Measurements from ENCODE around the gene HDAC4. TPM values are rescaled to one million over a fixed set of nuclear protein-coding genes. Genes with fewer than 3 reads are reported as not detected.

The HDAC4 gene
- total RNA-seq, 1 donor from 2014 or later, result 76.6 TPM

GRCh38 chr2:239086325-239087020, 314.3 kb downstream of the HDAC4 start:
- H3K4me1 ChIP-seq, result no peaks in the 10 kb centered on the region
- intact Hi-C loops (cut with DNase I), result no loop called here
- DNase-seq (ENCODE audit: extremely low spot score in 2 of 2), result no peak
- no peak overlapping the region for H3K4me3 ChIP-seq
- no peak overlapping the region for H3K27ac ChIP-seq
- no peak for TF ChIP-seq POLR2AphosphoS5 (IDR thresholded peaks at IDR 0.05; ENCODE audit: insufficient read depth in 1 of 2, low read depth in 1 of 2)
- TF ChIP-seq, protein P1, sequence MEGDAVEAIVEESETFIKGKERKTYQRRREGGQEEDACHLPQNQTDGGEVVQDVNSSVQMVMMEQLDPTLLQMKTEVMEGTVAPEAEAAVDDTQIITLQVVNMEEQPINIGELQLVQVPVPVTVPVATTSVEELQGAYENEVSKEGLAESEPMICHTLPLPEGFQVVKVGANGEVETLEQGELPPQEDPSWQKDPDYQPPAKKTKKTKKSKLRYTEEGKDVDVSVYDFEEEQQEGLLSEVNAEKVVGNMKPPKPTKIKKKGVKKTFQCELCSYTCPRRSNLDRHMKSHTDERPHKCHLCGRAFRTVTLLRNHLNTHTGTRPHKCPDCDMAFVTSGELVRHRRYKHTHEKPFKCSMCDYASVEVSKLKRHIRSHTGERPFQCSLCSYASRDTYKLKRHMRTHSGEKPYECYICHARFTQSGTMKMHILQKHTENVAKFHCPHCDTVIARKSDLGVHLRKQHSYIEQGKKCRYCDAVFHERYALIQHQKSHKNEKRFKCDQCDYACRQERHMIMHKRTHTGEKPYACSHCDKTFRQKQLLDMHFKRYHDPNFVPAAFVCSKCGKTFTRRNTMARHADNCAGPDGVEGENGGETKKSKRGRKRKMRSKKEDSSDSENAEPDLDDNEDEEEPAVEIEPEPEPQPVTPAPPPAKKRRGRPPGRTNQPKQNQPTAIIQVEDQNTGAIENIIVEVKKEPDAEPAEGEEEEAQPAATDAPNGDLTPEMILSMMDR (IDR thresholded peaks at IDR 0.05), result no peak
- TF ChIP-seq POLR2A (IDR thresholded peaks at IDR 0.05), result no peak
- peaks cover 0 to 34% of the 10 kb centered on the region in 2 donors for H3K36me3 ChIP-seq
- no peaks in the 10 kb centered on the region for H3K27me3 ChIP-seq
- no peaks in the 10 kb centered on the region for H3K9me3 ChIP-seq

DNA sequence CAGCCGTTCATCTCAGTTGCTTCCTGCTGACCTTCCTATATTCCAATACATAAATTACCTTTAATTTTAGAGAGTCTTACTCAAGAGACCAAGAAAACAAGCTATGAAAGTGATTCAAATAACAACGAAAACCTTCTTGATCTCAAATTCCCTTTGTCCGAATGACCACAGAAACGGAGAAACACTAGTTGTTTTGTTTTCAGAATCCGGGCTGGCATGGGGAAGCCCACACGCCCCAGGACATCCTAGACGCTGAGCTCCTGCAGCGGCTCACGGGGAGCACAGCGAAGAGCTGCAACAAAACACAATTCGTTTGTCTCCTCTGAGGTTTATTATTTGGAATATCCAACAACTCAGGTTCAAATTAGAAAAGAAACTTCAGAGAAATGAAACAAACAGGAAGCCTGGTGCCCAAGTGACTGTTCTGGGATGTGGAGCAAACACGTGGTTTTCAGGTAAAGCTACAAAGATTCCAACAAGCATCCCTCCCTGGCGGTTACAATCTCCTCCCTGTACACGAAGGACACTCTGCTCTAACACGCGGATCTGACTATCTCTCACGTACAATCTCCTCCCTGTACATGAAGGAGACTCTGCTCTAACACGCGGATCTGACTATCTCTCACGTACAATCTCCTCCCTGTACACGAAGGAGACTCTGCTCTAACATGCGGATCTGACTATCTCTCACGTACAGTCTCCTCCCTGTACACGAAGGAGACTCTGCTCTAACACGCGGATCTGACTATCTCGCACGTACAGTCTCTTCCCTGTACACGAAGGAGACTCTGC, 315.4 kb downstream of the HDAC4 start:
- intact Hi-C loops (cut with DNase I), result no loop called here
- Histone ChIP-seq H3K4me1 (no peaks in the 10 kb centered on the region), H3K27me3 (no peaks in the 10 kb centered on the region), H3K9me3 (no peaks in the 10 kb centered on the region), H3K36me3 (peaks cover 0 to 44% of the 10 kb centered on the region in 2 donors), H3K4me3 (no peak overlapping the region), H3K27ac (no peak overlapping the region)
- DNase-seq (ENCODE audit: extremely low spot score in 2 of 2), result no peak
- TF ChIP-seq POLR2AphosphoS5 (IDR thresholded peaks at IDR 0.05; ENCODE audit: insufficient read depth in 1 of 2, low read depth in 1 of 2) (no peak), POLR2A (IDR thresholded peaks at IDR 0.05) (no peak)

GRCh38 chr2:239084007-239084406, 316.8 kb downstream of the HDAC4 start:
- peaks cover 0 to 51% of the 10 kb centered on the region in 2 donors for H3K36me3 ChIP-seq

DNA sequence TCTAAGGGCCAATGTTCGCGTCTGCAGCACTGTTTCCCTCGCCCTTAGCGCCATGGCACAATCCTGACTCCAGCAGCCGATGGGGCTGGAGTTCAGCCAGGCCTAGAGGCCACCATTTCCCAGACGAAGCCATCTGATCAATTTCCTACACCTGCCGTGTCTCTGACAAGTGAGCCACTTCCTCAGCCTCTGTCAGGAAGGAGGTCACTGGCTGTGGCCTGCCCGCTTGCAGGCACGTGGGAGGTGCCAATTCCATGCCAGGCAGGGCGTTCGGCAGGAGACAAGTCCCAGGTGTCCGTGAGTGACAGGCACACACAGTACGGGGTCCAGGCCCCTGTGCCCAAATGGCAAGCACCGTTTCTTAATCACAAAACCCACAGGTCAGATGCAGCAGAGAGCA, 318.4 kb downstream of the HDAC4 start:
- no peaks in the 10 kb centered on the region for H3K4me1 ChIP-seq
- peaks cover 0 to 47% of the 10 kb centered on the region in 2 donors for H3K36me3 ChIP-seq
- no peaks in the 10 kb centered on the region for H3K9me3 ChIP-seq
- no peaks in the 10 kb centered on the region for H3K27me3 ChIP-seq
- H3K4me3 ChIP-seq, result no peak overlapping the region
- intact Hi-C loops (cut with DNase I), result no loop called here
- no peak for DNase-seq (ENCODE audit: extremely low spot score in 2 of 2)
- H3K27ac ChIP-seq, result no peak overlapping the region
- TF ChIP-seq, protein P1 (IDR thresholded peaks at IDR 0.05), result no peak
- TF ChIP-seq POLR2A (IDR thresholded peaks at IDR 0.05) (no peak), POLR2AphosphoS5 (IDR thresholded peaks at IDR 0.05; ENCODE audit: insufficient read depth in 1 of 2, low read depth in 1 of 2) (no peak)

More at GRCh38 chr2:239084007-239084406, 316.8 kb downstream of the HDAC4 start:
- Histone ChIP-seq H3K27ac (no peak overlapping the region), H3K4me1 (no peaks in the 10 kb centered on the region), H3K4me3 (no peak overlapping the region), H3K27me3 (no peaks in the 10 kb centered on the region), H3K9me3 (no peaks in the 10 kb centered on the region)
- DNase-seq (ENCODE audit: extremely low spot score in 2 of 2), result no peak
- TF ChIP-seq POLR2A (IDR thresholded peaks at IDR 0.05) (no peak), POLR2AphosphoS5 (IDR thresholded peaks at IDR 0.05; ENCODE audit: insufficient read depth in 1 of 2, low read depth in 1 of 2) (no peak)
- TF ChIP-seq, protein P1 (IDR thresholded peaks at IDR 0.05), result no peak
- intact Hi-C loops (cut with DNase I), result no loop called here

GRCh38 chr2:239081622-239082021, 319.2 kb downstream of the HDAC4 start:
- Histone ChIP-seq H3K27me3 (no peaks in the 10 kb centered on the region), H3K9me3 (no peaks in the 10 kb centered on the region), H3K4me1 (no peaks in the 10 kb centered on the region), H3K27ac (no peak overlapping the region), H3K4me3 (no peak overlapping the region), H3K36me3 (peaks cover 0 to 47% of the 10 kb centered on the region in 2 donors)
- intact Hi-C loops (cut with DNase I), result no loop called here
- TF ChIP-seq POLR2A (IDR thresholded peaks at IDR 0.05), result no peak
- TF ChIP-seq, protein P1 (IDR thresholded peaks at IDR 0.05), result no peak
- no peak for TF ChIP-seq POLR2AphosphoS5 (IDR thresholded peaks at IDR 0.05; ENCODE audit: insufficient read depth in 1 of 2, low read depth in 1 of 2)
- no peak for DNase-seq (ENCODE audit: extremely low spot score in 2 of 2)
